WTC11 (cell line): ENCODE data around the gene CREM. TPM values are rescaled to one million over a fixed set of nuclear protein-coding genes. Genes with fewer than 3 reads are reported as not detected.

Source experiments
- ATAC-seq: fragments of 200-7000 bp; cut with Tn5 transposase; 2 replicates; pipeline ENCODE4 v1.10.0; 2021; ENCODE audit warnings: mild to moderate bottlenecking, moderate library complexity
- CTCF ChIA-PET: fragments of 300-600 bp; sonication (Branson Sonifier 250); formaldehyde crosslinking; loops from one replicate; lab custom pipeline; 2021; ENCODE audit warnings: antibody characterized with exemption; lab: Charles Lee
- POLR2A ChIA-PET: fragments of 350-600 bp; sonication (Branson Sonifier 250); formaldehyde crosslinking; loops from one replicate; lab custom pipeline; 2021; ENCODE audit warnings: antibody characterized with exemption; lab: Charles Lee
- DNase-seq: peaks from one replicate; pipeline ENCODE4 v3.0.0; 2021; ENCODE audit warnings: low spot score
- H3K27ac Mint-ChIP-seq: 2 replicates; pipeline ENCODE4 v1.8.0; 2021; ENCODE audit warnings: mixed read lengths
- H3K27me3 Mint-ChIP-seq: 2 replicates; pipeline ENCODE4 v1.8.0; 2021; ENCODE audit warnings: low read depth, mild to moderate bottlenecking, moderate library complexity, mixed read lengths
- H3K36me3 Mint-ChIP-seq: 2 replicates; pipeline ENCODE4 v1.8.0; 2021; ENCODE audit warnings: mixed read lengths
- H3K4me1 Mint-ChIP-seq: 2 replicates; pipeline ENCODE4 v1.8.0; 2022; ENCODE audit warnings: mixed read lengths
- H3K4me3 Mint-ChIP-seq: 2 replicates; pipeline ENCODE4 v1.8.0; 2021; ENCODE audit warnings: mild to moderate bottlenecking, moderate library complexity, mixed read lengths
- H3K9me3 Mint-ChIP-seq: 2 replicates; pipeline ENCODE4 v1.8.0; 2021; ENCODE audit warnings: mixed read lengths
- FOXK1 ChIP-seq: sonication (generic); formaldehyde crosslinking; IDR thresholded peaks from 2 replicates; pipeline ENCODE4 v1.8.0; 2022; ENCODE audit warnings: mild to moderate bottlenecking, moderate library complexity, missing genetic modification reagents
- GTF2I ChIP-seq: fragments of 250-450 bp; sonication (Bioruptor Pico); conservative IDR thresholded peaks from 2 replicates; pipeline ENCODE4 v1.4.0; 2021; ENCODE audit warnings: mild to moderate bottlenecking
- KAT7 ChIP-seq: sonication (generic); formaldehyde crosslinking; IDR thresholded peaks from 2 replicates; pipeline ENCODE4 v1.8.1; 2023; ENCODE audit warnings: missing genetic modification reagents, mild to moderate bottlenecking, borderline replicate concordance
- NR2C2 ChIP-seq: sonication (generic); formaldehyde crosslinking; IDR thresholded peaks from 2 replicates; pipeline ENCODE4 v1.8.0; 2022; ENCODE audit warnings: mild to moderate bottlenecking, missing genetic modification reagents
- RELA ChIP-seq: sonication (generic); formaldehyde crosslinking; IDR thresholded peaks from 2 replicates; pipeline ENCODE4 v1.8.1; 2022; ENCODE audit warnings: missing genetic modification reagents, mild to moderate bottlenecking, borderline replicate concordance
- TCF7 ChIP-seq: sonication (generic); formaldehyde crosslinking; IDR thresholded peaks from 2 replicates; pipeline ENCODE4 v1.8.0; 2022; ENCODE audit warnings: mild to moderate bottlenecking, low read depth, missing genetic modification reagents, moderate library complexity
- ZBTB21 ChIP-seq: sonication (generic); formaldehyde crosslinking; IDR thresholded peaks from 2 replicates; pipeline ENCODE4 v1.8.1; 2023; ENCODE audit warnings: mild to moderate bottlenecking, missing genetic modification reagents, borderline replicate concordance
- ZNF423 ChIP-seq: fragments of 250-450 bp; sonication (Bioruptor Pico); IDR thresholded peaks from 2 replicates; pipeline ENCODE4 v2.1.2; 2022; ENCODE audit warnings: mild to moderate bottlenecking, moderate library complexity
- total RNA-seq: library from RNA; stranded (reverse); gene quantifications from 3 replicates; pipeline ENCODE4 v1.2.3, GENCODE V29; 2021
- TF ChIP-seq, protein P1 (sequence below): sonication (generic); formaldehyde crosslinking; IDR thresholded peaks from 2 replicates; pipeline ENCODE4 v1.8.0; 2023; ENCODE audit warnings: missing genetic modification reagents
- TF ChIP-seq, protein P2 (sequence below): sonication (generic); formaldehyde crosslinking; IDR thresholded peaks from 2 replicates; pipeline ENCODE4 v1.8.1; 2023; ENCODE audit warnings: mild to moderate bottlenecking, missing genetic modification reagents
- TF ChIP-seq, protein P3 (sequence below): sonication (generic); formaldehyde crosslinking; conservative IDR thresholded peaks from 2 replicates; pipeline ENCODE4 v1.8.1; 2023; ENCODE audit warnings: mild to moderate bottlenecking, low read depth, missing genetic modification reagents, moderate library complexity
- TF ChIP-seq, protein P4 (sequence below): sonication (generic); formaldehyde crosslinking; IDR thresholded peaks from 2 replicates; pipeline ENCODE4 v1.8.1; 2022; ENCODE audit warnings: mild to moderate bottlenecking, missing genetic modification reagents, moderate library complexity, borderline replicate concordance
- TF ChIP-seq, protein P5 (sequence below): sonication (generic); formaldehyde crosslinking; IDR thresholded peaks from 2 replicates; pipeline ENCODE4 v1.8.0; 2023; ENCODE audit warnings: mild to moderate bottlenecking, missing genetic modification reagents
- TF ChIP-seq, protein P6 (sequence below): sonication (generic); formaldehyde crosslinking; IDR thresholded peaks from 2 replicates; pipeline ENCODE4 v1.8.1; 2022; ENCODE audit warnings: low read depth, missing genetic modification reagents, borderline replicate concordance
- TF ChIP-seq, protein P7 (sequence below): sonication (generic); formaldehyde crosslinking; IDR thresholded peaks from 2 replicates; pipeline ENCODE4 v1.8.1; 2023; ENCODE audit warnings: mild to moderate bottlenecking, missing genetic modification reagents, borderline replicate concordance
- TF ChIP-seq, protein P8 (sequence below): sonication (generic); formaldehyde crosslinking; IDR thresholded peaks from 2 replicates; pipeline ENCODE4 v1.8.1; 2023; ENCODE audit warnings: mild to moderate bottlenecking, moderate library complexity, missing genetic modification reagents

Gene CREM
- total RNA-seq, 1 experiment from 2014 or later, result 23.6 TPM

DNA sequence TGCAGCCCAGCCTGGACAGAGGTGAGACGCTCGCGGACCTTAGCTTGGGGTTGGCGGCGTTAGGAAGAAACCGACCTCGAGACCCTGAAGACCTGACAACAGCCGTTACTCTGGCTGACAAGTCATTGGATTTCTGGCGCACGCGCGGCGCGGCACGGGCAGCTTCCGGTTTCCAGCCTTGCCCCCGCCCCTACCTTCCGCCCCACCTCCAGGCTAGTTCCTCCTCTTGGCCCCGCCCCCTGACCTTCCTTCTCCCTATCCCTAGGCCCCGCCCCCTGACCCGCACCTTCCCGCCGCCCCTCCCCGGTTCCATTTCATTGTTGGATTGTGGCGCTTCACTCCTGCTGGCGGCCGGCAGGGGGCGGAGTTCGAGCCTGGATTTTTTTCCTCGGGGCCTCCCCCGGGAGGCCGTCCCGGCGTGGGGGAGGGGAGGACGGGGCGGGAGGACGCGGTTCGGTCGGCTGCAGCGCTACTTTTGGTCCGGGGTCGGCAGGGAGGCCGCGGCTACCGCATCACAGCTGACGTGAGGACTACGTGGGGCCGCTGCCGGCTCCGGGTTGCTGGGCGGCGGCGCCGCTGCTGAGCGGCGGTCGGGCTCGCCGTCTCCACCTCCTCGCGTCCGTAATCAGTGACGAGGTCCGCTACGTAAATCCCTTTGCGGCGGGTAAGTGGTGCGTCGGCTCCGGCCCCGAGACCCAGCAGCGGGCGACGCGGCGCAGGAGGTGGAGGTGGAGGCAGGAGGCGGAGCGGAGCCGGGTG lies at the start of gene CREM (continued):
- TF ChIP-seq ZNF423 (CRISPR knock-in tag) (no peak), FOXK1 (CRISPR knock-in tag) (peak; percentile 16), ZBTB21 (CRISPR knock-in tag) (peak; percentile 95), NR2C2 (CRISPR knock-in tag) (no peak), RELA (CRISPR knock-in tag) (no peak), KAT7 (peak; percentile 65; the same call in 1 of the 2 replicates), TCF7 (CRISPR knock-in tag) (no peak; the same call in 1 of the 2 replicates)
- TF ChIP-seq, protein P1, sequence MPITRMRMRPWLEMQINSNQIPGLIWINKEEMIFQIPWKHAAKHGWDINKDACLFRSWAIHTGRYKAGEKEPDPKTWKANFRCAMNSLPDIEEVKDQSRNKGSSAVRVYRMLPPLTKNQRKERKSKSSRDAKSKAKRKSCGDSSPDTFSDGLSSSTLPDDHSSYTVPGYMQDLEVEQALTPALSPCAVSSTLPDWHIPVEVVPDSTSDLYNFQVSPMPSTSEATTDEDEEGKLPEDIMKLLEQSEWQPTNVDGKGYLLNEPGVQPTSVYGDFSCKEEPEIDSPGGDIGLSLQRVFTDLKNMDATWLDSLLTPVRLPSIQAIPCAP (CRISPR knock-in tag), result no peak; the same call in 1 of the 2 replicates
- TF ChIP-seq, protein P2, sequence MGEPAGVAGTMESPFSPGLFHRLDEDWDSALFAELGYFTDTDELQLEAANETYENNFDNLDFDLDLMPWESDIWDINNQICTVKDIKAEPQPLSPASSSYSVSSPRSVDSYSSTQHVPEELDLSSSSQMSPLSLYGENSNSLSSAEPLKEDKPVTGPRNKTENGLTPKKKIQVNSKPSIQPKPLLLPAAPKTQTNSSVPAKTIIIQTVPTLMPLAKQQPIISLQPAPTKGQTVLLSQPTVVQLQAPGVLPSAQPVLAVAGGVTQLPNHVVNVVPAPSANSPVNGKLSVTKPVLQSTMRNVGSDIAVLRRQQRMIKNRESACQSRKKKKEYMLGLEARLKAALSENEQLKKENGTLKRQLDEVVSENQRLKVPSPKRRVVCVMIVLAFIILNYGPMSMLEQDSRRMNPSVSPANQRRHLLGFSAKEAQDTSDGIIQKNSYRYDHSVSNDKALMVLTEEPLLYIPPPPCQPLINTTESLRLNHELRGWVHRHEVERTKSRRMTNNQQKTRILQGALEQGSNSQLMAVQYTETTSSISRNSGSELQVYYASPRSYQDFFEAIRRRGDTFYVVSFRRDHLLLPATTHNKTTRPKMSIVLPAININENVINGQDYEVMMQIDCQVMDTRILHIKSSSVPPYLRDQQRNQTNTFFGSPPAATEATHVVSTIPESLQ (CRISPR knock-in tag), result no peak
- TF ChIP-seq, protein P3, sequence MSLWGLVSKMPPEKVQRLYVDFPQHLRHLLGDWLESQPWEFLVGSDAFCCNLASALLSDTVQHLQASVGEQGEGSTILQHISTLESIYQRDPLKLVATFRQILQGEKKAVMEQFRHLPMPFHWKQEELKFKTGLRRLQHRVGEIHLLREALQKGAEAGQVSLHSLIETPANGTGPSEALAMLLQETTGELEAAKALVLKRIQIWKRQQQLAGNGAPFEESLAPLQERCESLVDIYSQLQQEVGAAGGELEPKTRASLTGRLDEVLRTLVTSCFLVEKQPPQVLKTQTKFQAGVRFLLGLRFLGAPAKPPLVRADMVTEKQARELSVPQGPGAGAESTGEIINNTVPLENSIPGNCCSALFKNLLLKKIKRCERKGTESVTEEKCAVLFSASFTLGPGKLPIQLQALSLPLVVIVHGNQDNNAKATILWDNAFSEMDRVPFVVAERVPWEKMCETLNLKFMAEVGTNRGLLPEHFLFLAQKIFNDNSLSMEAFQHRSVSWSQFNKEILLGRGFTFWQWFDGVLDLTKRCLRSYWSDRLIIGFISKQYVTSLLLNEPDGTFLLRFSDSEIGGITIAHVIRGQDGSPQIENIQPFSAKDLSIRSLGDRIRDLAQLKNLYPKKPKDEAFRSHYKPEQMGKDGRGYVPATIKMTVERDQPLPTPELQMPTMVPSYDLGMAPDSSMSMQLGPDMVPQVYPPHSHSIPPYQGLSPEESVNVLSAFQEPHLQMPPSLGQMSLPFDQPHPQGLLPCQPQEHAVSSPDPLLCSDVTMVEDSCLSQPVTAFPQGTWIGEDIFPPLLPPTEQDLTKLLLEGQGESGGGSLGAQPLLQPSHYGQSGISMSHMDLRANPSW, result peak; percentile 76; the same call in 1 of the 2 replicates
- TF ChIP-seq, protein P4, sequence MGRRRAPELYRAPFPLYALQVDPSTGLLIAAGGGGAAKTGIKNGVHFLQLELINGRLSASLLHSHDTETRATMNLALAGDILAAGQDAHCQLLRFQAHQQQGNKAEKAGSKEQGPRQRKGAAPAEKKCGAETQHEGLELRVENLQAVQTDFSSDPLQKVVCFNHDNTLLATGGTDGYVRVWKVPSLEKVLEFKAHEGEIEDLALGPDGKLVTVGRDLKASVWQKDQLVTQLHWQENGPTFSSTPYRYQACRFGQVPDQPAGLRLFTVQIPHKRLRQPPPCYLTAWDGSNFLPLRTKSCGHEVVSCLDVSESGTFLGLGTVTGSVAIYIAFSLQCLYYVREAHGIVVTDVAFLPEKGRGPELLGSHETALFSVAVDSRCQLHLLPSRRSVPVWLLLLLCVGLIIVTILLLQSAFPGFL (CRISPR knock-in tag), result no peak
- TF ChIP-seq, protein P5, sequence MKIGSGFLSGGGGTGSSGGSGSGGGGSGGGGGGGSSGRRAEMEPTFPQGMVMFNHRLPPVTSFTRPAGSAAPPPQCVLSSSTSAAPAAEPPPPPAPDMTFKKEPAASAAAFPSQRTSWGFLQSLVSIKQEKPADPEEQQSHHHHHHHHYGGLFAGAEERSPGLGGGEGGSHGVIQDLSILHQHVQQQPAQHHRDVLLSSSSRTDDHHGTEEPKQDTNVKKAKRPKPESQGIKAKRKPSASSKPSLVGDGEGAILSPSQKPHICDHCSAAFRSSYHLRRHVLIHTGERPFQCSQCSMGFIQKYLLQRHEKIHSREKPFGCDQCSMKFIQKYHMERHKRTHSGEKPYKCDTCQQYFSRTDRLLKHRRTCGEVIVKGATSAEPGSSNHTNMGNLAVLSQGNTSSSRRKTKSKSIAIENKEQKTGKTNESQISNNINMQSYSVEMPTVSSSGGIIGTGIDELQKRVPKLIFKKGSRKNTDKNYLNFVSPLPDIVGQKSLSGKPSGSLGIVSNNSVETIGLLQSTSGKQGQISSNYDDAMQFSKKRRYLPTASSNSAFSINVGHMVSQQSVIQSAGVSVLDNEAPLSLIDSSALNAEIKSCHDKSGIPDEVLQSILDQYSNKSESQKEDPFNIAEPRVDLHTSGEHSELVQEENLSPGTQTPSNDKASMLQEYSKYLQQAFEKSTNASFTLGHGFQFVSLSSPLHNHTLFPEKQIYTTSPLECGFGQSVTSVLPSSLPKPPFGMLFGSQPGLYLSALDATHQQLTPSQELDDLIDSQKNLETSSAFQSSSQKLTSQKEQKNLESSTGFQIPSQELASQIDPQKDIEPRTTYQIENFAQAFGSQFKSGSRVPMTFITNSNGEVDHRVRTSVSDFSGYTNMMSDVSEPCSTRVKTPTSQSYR (CRISPR knock-in tag), result peak; percentile 84
- TF ChIP-seq, all 79 proteins: peak for 22

DNA sequence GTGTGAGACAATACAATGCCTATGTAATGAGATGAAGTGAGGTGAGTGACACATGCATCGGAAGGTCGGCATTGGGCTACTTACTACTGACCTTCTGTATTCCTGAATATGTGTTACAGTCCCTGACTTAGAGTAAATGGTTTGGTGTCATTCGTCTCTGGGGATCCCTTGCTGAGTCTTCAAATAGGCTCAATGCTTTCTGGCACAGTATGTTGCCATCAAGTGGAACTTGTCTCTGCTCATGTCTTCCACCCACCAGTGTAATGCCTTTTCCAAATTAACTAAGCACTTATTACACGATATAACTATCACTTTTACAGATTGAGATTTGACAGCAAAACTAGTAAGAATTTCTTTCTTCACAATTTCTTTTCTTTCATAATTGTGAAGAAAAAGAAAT lies 47.4 kb upstream of the CREM start:
- POLR2A ChIA-PET, result no interaction called here

More for the DNA sequence above, 47.4 kb upstream of the CREM start:
- ATAC-seq (no peak), DNase-seq (no peak)
- Mint-ChIP-seq H3K4me3 (no peak overlapping the region), H3K9me3 (peaks cover 21% of the 10 kb centered on the region), H3K27ac (no peak overlapping the region), H3K27me3 (no peaks in the 10 kb centered on the region), H3K4me1 (no peaks in the 10 kb centered on the region), H3K36me3 (peaks cover 27% of the 10 kb centered on the region)
- TF ChIP-seq, protein P6, sequence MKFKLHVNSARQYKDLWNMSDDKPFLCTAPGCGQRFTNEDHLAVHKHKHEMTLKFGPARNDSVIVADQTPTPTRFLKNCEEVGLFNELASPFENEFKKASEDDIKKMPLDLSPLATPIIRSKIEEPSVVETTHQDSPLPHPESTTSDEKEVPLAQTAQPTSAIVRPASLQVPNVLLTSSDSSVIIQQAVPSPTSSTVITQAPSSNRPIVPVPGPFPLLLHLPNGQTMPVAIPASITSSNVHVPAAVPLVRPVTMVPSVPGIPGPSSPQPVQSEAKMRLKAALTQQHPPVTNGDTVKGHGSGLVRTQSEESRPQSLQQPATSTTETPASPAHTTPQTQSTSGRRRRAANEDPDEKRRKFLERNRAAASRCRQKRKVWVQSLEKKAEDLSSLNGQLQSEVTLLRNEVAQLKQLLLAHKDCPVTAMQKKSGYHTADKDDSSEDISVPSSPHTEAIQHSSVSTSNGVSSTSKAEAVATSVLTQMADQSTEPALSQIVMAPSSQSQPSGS (CRISPR knock-in tag), result no peak
- no peak for TF ChIP-seq GTF2I (CRISPR knock-in tag)
- TF ChIP-seq, protein P7, sequence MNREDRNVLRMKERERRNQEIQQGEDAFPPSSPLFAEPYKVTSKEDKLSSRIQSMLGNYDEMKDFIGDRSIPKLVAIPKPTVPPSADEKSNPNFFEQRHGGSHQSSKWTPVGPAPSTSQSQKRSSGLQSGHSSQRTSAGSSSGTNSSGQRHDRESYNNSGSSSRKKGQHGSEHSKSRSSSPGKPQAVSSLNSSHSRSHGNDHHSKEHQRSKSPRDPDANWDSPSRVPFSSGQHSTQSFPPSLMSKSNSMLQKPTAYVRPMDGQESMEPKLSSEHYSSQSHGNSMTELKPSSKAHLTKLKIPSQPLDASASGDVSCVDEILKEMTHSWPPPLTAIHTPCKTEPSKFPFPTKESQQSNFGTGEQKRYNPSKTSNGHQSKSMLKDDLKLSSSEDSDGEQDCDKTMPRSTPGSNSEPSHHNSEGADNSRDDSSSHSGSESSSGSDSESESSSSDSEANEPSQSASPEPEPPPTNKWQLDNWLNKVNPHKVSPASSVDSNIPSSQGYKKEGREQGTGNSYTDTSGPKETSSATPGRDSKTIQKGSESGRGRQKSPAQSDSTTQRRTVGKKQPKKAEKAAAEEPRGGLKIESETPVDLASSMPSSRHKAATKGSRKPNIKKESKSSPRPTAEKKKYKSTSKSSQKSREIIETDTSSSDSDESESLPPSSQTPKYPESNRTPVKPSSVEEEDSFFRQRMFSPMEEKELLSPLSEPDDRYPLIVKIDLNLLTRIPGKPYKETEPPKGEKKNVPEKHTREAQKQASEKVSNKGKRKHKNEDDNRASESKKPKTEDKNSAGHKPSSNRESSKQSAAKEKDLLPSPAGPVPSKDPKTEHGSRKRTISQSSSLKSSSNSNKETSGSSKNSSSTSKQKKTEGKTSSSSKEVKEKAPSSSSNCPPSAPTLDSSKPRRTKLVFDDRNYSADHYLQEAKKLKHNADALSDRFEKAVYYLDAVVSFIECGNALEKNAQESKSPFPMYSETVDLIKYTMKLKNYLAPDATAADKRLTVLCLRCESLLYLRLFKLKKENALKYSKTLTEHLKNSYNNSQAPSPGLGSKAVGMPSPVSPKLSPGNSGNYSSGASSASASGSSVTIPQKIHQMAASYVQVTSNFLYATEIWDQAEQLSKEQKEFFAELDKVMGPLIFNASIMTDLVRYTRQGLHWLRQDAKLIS (CRISPR knock-in tag), result no peak
- TF ChIP-seq, protein P8, sequence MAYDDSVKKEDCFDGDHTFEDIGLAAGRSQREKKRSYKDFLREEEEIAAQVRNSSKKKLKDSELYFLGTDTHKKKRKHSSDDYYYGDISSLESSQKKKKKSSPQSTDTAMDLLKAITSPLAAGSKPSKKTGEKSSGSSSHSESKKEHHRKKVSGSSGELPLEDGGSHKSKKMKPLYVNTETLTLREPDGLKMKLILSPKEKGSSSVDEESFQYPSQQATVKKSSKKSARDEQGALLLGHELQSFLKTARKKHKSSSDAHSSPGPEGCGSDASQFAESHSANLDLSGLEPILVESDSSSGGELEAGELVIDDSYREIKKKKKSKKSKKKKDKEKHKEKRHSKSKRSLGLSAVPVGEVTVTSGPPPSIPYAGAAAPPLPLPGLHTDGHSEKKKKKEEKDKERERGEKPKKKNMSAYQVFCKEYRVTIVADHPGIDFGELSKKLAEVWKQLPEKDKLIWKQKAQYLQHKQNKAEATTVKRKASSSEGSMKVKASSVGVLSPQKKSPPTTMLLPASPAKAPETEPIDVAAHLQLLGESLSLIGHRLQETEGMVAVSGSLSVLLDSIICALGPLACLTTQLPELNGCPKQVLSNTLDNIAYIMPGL (CRISPR knock-in tag), result no peak
- CTCF ChIA-PET, result no interaction called here
